ENCODE measurements around the gene STK25. TPM values are rescaled to one million over a fixed set of nuclear protein-coding genes. Genes with fewer than 3 reads are reported as not detected.

The STK25 gene
- polyA plus RNA-seq, 1 experiment: 216 TPM

DNA sequence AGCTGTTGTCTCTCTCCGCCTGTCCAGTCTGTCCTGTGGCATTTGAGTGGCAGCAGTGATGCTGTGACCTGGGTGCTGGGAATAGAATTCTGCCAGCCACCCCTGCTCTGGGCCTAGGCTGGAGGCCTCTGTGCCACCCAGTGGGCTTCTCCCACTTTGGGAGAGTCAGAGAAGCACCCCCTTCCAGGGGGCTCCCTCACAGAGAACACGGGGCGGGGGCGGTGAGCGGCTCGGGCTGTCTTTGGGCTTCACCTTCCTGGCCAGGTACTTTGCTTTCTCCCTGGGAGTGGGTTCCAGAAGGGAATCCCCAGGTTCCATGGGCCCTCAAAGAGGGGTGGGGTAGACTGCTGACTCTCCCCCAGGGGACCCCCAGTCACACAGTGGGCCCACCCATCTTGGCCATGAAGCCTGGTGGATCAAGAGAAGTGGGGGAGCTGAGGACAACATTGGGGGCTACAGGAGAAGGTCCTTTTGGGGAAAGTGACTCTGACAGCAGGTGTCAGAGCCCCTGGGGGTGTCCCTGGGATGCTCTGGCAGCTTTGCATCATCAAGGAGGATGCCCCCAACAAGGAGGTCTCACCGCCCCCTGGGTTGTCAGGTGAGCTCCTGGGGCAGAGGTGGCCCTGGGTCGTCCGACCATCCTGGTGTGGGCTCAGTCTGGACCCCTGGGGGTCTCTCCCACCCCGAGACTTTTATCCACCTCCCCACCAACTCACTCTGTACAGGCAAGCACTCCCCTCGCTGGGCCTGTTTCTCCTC is 31.4 kb upstream of the STK25 start:
- POLR2A ChIA-PET: no interaction called here
- CTCF ChIA-PET: no interaction called here
- Histone ChIP-seq H3K9me3 (ENCODE audit: control insufficient read depth, insufficient read depth, low read length) (peaks cover 3% of the 10 kb centered on the region; the same call in 1 of the 2 replicates), H3K27me3 (ENCODE audit: control insufficient read depth, insufficient read depth, low read length) (peaks cover 5% of the 10 kb centered on the region), H3K27ac (ENCODE audit: low read depth, low read length) (no peak overlapping the region), H3K4me3 (ENCODE audit: low read depth, low read length) (no peak overlapping the region)
- TF ChIP-seq, protein P1, sequence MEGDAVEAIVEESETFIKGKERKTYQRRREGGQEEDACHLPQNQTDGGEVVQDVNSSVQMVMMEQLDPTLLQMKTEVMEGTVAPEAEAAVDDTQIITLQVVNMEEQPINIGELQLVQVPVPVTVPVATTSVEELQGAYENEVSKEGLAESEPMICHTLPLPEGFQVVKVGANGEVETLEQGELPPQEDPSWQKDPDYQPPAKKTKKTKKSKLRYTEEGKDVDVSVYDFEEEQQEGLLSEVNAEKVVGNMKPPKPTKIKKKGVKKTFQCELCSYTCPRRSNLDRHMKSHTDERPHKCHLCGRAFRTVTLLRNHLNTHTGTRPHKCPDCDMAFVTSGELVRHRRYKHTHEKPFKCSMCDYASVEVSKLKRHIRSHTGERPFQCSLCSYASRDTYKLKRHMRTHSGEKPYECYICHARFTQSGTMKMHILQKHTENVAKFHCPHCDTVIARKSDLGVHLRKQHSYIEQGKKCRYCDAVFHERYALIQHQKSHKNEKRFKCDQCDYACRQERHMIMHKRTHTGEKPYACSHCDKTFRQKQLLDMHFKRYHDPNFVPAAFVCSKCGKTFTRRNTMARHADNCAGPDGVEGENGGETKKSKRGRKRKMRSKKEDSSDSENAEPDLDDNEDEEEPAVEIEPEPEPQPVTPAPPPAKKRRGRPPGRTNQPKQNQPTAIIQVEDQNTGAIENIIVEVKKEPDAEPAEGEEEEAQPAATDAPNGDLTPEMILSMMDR (IDR thresholded peaks at IDR 0.05; ENCODE audit: low read depth, low read length): no peak
- DNase-seq (ENCODE audit: low read depth, low spot score): no peak

DNA sequence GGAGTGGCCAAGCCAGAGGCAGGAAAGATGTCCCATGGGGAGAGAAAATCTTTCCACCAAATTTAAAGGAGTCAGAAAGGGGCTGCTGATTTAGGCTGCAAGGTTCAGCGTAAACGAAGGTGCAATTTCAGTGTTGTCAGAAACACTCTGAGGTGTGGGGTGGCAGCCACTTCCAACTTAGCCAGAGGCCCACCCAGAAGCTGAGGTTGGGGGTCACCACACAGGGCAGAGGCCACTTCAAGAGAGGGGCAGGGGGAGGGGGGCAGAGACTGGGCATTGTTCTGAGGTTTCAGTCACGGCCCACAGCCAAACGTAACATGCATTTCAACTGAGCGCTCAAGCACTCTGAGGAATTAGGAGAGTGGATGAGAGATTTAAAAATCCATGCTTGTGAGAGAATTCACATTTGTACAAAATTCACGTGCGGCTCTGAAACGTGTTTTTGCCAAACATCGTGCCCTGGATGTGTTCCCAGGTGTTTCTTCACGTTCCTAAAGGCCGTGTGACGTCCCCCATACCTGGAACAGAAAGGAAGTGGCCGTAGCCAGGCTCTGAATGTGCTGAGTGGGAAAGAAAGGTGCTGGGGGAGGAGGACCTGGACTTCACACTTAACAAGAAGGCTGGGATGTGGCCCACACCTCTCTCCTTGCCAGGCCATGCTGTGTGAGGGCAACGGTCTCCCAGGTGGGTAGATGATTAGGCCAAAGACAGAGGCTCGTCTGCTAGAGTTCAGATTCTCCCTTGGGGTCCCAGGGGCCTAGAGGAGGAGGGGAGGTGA is 30.6 kb upstream of the STK25 start:
- CTCF ChIA-PET: no interaction called here

DNA sequence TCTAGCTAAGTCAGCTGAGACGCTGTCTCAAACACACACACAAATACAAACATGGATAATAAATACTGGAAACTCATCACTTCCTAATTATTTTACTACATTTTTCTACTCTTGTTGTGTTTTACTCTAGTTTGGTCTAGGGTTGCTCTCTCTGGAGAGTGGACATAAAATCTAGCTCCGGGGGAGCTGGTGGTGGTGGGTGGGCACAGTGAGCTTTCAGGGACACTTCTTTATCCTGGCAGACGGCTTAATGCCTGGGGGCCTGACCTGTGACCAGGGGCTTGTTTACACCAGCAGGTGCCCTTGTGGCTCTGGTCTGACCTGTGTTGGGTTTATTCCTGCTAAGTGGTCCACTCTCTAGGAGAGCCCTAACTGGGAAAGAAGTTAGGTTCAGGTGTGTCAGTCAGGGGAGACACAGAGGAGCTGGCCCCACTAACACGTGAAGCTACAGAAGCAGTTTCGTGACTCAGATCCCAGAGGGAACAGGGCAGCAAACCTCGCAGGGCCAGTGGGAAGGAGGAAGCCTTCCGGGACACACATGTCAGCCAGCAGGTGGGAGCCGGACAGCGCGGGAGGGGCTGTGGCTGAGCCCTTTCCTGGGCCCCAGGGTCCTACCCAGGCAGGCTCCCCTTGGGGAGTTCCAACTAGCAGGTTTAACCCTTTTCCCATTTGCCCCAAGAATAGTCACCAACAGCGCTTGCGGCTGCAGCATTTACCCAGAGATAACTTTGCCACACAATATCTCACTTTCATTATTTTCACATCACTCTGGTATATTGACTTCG is 27.7 kb upstream of the STK25 start:
- CTCF ChIA-PET: no interaction called here

More for the DNA sequence above, 30.6 kb upstream of the STK25 start:
- Histone ChIP-seq H3K9me3 (ENCODE audit: control insufficient read depth, insufficient read depth, low read length) (peaks cover 3% of the 10 kb centered on the region; the same call in 1 of the 2 replicates), H3K4me3 (ENCODE audit: low read depth, low read length) (no peak overlapping the region), H3K27ac (ENCODE audit: low read depth, low read length) (peak overlapping the region; percentile 11), H3K27me3 (ENCODE audit: control insufficient read depth, insufficient read depth, low read length) (peaks cover 7% of the 10 kb centered on the region)
- POLR2A ChIA-PET: interaction anchor here (0.6 kb wide), 1 partner anchor 14 kb away, joined by 3 read pairs; no protein-coding TSS in a partner anchor
- TF ChIP-seq, protein P1 (IDR thresholded peaks at IDR 0.05; ENCODE audit: low read depth, low read length): no peak
- no peak for DNase-seq (ENCODE audit: low read depth, low spot score)

DNA sequence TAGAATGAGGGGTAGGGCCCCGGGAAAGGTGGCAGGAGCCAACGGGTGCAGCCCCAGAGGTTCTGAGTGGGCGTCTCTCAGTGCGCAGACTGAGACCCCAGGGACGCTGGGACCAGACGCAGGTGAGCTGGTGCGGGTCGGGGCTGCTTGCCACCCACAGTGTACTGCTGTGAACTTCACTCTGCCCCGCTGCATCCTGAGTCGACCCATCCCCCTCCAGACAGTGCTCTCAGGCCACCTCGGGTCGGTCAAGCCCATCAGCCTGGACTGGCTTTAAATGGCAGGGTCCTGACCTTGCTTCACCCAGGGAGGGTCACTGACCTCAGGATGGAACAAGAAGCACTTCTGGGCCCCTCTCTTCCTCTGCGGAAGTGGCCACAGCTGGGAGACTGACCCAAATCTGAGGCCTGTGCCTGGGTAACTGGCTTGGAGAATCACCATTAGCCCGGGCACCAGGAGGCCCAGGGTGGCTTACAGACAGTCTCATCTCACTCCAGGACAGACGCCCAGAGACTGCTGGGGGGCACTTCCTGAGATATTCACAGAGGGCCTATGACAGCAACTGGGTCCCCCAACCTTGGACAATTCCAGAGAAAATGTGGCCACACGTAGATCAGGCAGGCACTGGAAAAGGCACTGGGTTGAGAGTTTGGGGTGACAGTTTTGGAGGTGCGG is 26.5 kb upstream of the STK25 start:
- ChIA-PET POLR2A (no interaction called here), CTCF (no interaction called here)
- TF ChIP-seq, protein P1 (IDR thresholded peaks at IDR 0.05; ENCODE audit: low read depth, low read length): no peak
- Histone ChIP-seq H3K27ac (ENCODE audit: low read depth, low read length) (no peak overlapping the region), H3K4me3 (ENCODE audit: low read depth, low read length) (no peak overlapping the region), H3K27me3 (ENCODE audit: control insufficient read depth, insufficient read depth, low read length) (peaks cover 15% of the 10 kb centered on the region), H3K9me3 (ENCODE audit: control insufficient read depth, insufficient read depth, low read length) (no peaks in the 10 kb centered on the region; the same call in 1 of the 2 replicates)
- DNase-seq (ENCODE audit: low read depth, low spot score): no peak

More for the DNA sequence above, 27.7 kb upstream of the STK25 start:
- TF ChIP-seq, protein P1 (IDR thresholded peaks at IDR 0.05; ENCODE audit: low read depth, low read length): no peak
- Histone ChIP-seq H3K9me3 (ENCODE audit: control insufficient read depth, insufficient read depth, low read length) (no peaks in the 10 kb centered on the region; the same call in 1 of the 2 replicates), H3K27ac (ENCODE audit: low read depth, low read length) (no peak overlapping the region), H3K4me3 (ENCODE audit: low read depth, low read length) (no peak overlapping the region), H3K27me3 (ENCODE audit: control insufficient read depth, insufficient read depth, low read length) (peaks cover 13% of the 10 kb centered on the region)
- POLR2A ChIA-PET: no interaction called here
- DNase-seq (ENCODE audit: low read depth, low spot score): no peak
